GM19025 (cell line): ENCODE results near the gene SPINK1.
A peak's percentile ranks its signal among the peaks of the same experiment; 100 is the strongest.
"Not testable (repeated sequence)": the region's sequence is repeated elsewhere in the genome, so short reads cannot be mapped to it uniquely, and the experiment has no call there.

Experiments used
- ATAC-seq: cut with Tn5 transposase; IDR thresholded peaks from one replicate; pipeline ENCODE4 v1.9.1; 2021; ENCODE audit warnings: mild to moderate bottlenecking, low read depth, moderate library complexity; ENCODE audit not compliant: unreplicated experiment

SPINK1 gene

GRCh38 chr5:147809830-147810666 is 21.4 kb downstream of the SPINK1 start:
- ATAC-seq: no peak

GRCh38 chr5:147805030-147805454 is 26.4 kb downstream of the SPINK1 start:
- ATAC-seq: peak; percentile 68

GRCh38 chr5:147804334-147804733 is 27.1 kb downstream of the SPINK1 start:
- no peak for ATAC-seq

- ATAC-seq: no peak
Observed at GRCh38 chr5:147803926-147804325, 27.5 kb downstream of the SPINK1 start.

GRCh38 chr5:147803161-147803560 is 28.3 kb downstream of the SPINK1 start:
- ATAC-seq: not testable (repeated sequence)

GRCh38 chr5:147801461-147801860 is 30.0 kb downstream of the SPINK1 start:
- ATAC-seq: no peak

- ATAC-seq: no peak
Observed at GRCh38 chr5:147800491-147800890, 31.0 kb downstream of the SPINK1 start.

GRCh38 chr5:147796556-147797308 is 34.7 kb downstream of the SPINK1 start:
- ATAC-seq: no peak

- no peak for ATAC-seq
Observed at GRCh38 chr5:147791181-147791580, 40.3 kb downstream of the SPINK1 start.

GRCh38 chr5:147789820-147790219 is 41.7 kb downstream of the SPINK1 start:
- ATAC-seq: no peak

- no peak for ATAC-seq
Observed at GRCh38 chr5:147788023-147788422, 43.4 kb downstream of the SPINK1 start.

- ATAC-seq: no peak
Observed at GRCh38 chr5:147786142-147786541, 45.3 kb downstream of the SPINK1 start.

- ATAC-seq: no peak
Observed at GRCh38 chr5:147784146-147784987, 47.1 kb downstream of the SPINK1 start.

GRCh38 chr5:147782110-147783028 is 49.1 kb downstream of the SPINK1 start, which contains the start of gene JAKMIP2:
JAKMIP2 (minus strand) TSS chr5:147782728; CDS start chr5:147671806, 110,922 bp downstream.
- ATAC-seq: peak; percentile 83

- ATAC-seq: no peak
Observed at GRCh38 chr5:147780924-147781573, 50.4 kb downstream of the SPINK1 start.

GRCh38 chr5:147779694-147780093 is 51.8 kb downstream of the SPINK1 start:
- no peak for ATAC-seq

GRCh38 chr5:147776989-147777388 is 54.5 kb downstream of the SPINK1 start:
- no peak for ATAC-seq
